Esophagus muscularis mucosa (tissue), 4 donors: Measurements from ENCODE around the gene GNG8. TPM values are rescaled to one million over a fixed set of nuclear protein-coding genes. Genes with fewer than 3 reads are reported as not detected.

Experiments
- DNase-seq: peaks from one replicate; pipeline ENCODE4 v3.0.0-alpha.2; 2017; ENCODE audit errors: extremely low spot score
- H3K27ac ChIP-seq, 4 donors: fragments of 200-600 bp; sonication (generic); replicated peaks in 1 of 4; 1 replicate in 3 of 4; 2 replicates in 1 of 4; pipeline ENCODE4 v1.5.1; 2016 to 2019; ENCODE audit warnings: mild to moderate bottlenecking in 1 of 4
- H3K27me3 ChIP-seq, 4 donors: fragments of 200-600 bp; sonication (generic); one replicate each; pipeline versions ENCODE4 v1.5.1 to v1.6.0; 2016 to 2019
- H3K36me3 ChIP-seq, 4 donors: fragments of 200-600 bp; sonication (generic); one replicate each; pipeline ENCODE4 v1.5.1; 2016 to 2019
- H3K4me1 ChIP-seq, 4 donors: fragments of 200-600 bp; sonication (generic); one replicate each; pipeline ENCODE4 v1.5.1; 2016 to 2019
- H3K4me3 ChIP-seq, 4 donors: fragments of 200-600 bp; sonication (generic); 1 replicate in 2 of 4; 2 replicates in 2 of 4; pipeline ENCODE4 v1.5.1; 2016 to 2019; ENCODE audit warnings: mild to moderate bottlenecking in 4 of 4, moderate library complexity in 1 of 4
- H3K9me3 ChIP-seq, 4 donors: fragments of 200-600 bp; sonication (generic); 1 replicate in 3 of 4; 2 replicates in 1 of 4; pipeline ENCODE4 v1.5.1; 2016 to 2019
- EP300 ChIP-seq: sonication (generic); formaldehyde crosslinking; IDR thresholded peaks from one replicate; pipeline ENCODE4 v1.6.1; 2017; ENCODE audit warnings: antibody characterized with exemption
- POLR2A ChIP-seq: fragments of 450-650 bp; IDR thresholded peaks from one replicate; pipeline ENCODE4 v1.6.1; 2017; ENCODE audit warnings: antibody characterized with exemption, moderate library complexity, mild to moderate bottlenecking, low read depth
- POLR2AphosphoS5 ChIP-seq, 2 donors: sonication (generic); formaldehyde crosslinking; IDR thresholded peaks; one replicate each; pipeline ENCODE4 v1.6.1; 2017; ENCODE audit warnings: antibody characterized with exemption in 2 of 2
- WGBS: methylation state at CpG from one replicate; pipeline ENCODE4 v1.1.5; 2018; 5-methylcytosine and 5-hydroxymethylcytosine counted together
- intact Hi-C: fragments of 100-400 bp; cut with DNase I; formaldehyde crosslinking; loops from one replicate; pipeline ENCODE4 v1.15.1; 2023
- total RNA-seq, 4 donors: library from RNA; depleted of rRNA; stranded (reverse); fragments of >200 nt; gene quantifications; one replicate each; pipeline versions ENCODE4 v1.1.0 to v1.2.1, GENCODE V29; 2016
- TF ChIP-seq, protein P1 (sequence below), 3 experiments: fragments of 200-600 bp in 2 of 3; fragments of 450-650 bp in 1 of 3; sonication (generic) in 2 of 3; IDR thresholded peaks; one replicate each; pipeline ENCODE4 v1.5.1; 2017 to 2019; ENCODE audit warnings: antibody characterized with exemption in 3 of 3, mild to moderate bottlenecking in 2 of 3, moderate library complexity in 1 of 3

The GNG8 gene
- total RNA-seq, 4 donors from 2014 or later, result not detected

DNA sequence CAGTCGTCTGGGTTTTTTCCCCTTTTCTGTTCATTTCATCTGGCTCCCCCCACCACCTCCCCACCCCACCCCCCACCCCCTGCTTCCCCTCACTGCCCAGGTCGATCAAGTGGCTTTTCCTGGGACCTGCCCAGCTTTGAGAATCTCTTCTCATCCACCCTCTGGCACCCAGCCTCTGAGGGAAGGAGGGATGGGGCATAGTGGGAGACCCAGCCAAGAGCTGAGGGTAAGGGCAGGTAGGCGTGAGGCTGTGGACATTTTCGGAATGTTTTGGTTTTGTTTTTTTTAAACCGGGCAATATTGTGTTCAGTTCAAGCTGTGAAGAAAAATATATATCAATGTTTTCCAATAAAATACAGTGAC, 25.6 kb downstream of the GNG8 start:
- no peaks in the 10 kb centered on the region for H3K9me3 ChIP-seq
- H3K4me1 ChIP-seq, result peaks cover 16 to 35% (median 26%) of the 10 kb centered on the region in 4 donors
- DNase-seq, result no peak
- intact Hi-C loops, result no loop called here
- H3K36me3 ChIP-seq, result peaks cover 27 to 55% (median 51%) of the 10 kb centered on the region in 4 donors
- no peak overlapping the region for H3K4me3 ChIP-seq
- no peak overlapping the region for H3K27ac ChIP-seq
- TF ChIP-seq POLR2A (no peak), EP300 (no peak)
- TF ChIP-seq, protein P1, sequence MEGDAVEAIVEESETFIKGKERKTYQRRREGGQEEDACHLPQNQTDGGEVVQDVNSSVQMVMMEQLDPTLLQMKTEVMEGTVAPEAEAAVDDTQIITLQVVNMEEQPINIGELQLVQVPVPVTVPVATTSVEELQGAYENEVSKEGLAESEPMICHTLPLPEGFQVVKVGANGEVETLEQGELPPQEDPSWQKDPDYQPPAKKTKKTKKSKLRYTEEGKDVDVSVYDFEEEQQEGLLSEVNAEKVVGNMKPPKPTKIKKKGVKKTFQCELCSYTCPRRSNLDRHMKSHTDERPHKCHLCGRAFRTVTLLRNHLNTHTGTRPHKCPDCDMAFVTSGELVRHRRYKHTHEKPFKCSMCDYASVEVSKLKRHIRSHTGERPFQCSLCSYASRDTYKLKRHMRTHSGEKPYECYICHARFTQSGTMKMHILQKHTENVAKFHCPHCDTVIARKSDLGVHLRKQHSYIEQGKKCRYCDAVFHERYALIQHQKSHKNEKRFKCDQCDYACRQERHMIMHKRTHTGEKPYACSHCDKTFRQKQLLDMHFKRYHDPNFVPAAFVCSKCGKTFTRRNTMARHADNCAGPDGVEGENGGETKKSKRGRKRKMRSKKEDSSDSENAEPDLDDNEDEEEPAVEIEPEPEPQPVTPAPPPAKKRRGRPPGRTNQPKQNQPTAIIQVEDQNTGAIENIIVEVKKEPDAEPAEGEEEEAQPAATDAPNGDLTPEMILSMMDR (IDR thresholded peaks at IDR 0.05), result no peak
- WGBS, result 67% methylated on average over 5 of the region's 5 CpGs
- H3K27me3 ChIP-seq, result no peaks in the 10 kb centered on the region

DNA sequence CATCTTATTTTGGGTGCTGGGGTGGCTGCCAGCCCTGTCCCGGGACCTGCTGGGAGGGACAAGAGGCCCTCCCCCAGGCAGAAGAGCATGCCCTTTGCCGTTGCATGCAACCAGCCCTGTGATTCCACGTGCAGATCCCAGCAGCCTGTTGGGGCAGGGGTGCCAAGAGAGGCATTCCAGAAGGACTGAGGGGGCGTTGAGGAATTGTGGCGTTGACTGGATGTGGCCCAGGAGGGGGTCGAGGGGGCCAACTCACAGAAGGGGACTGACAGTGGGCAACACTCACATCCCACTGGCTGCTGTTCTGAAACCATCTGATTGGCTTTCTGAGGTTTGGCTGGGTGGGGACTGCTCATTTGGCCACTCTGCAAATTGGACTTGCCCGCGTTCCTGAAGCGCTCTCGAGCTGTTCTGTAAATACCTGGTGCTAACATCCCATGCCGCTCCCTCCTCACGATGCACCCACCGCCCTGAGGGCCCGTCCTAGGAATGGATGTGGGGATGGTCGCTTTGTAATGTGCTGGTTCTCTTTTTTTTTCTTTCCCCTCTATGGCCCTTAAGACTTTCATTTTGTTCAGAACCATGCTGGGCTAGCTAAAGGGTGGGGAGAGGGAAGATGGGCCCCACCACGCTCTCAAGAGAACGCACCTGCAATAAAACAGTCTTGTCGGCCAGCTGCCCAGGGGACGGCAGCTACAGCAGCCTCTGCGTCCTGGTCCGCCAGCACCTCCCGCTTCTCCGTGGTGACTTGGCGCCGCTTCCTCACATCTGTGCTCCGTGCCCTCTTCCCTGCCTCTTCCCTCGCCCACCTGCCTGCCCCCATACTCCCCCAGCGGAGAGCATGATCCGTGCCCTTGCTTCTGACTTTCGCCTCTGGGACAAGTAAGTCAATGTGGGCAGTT, 26.2 kb downstream of the GNG8 start:
- intact Hi-C loops, result no loop called here
- H3K4me1 ChIP-seq, result peaks cover 22 to 41% (median 32%) of the 10 kb centered on the region in 4 donors
- no peaks in the 10 kb centered on the region for H3K27me3 ChIP-seq
- peaks cover 27 to 57% (median 51%) of the 10 kb centered on the region in 4 donors for H3K36me3 ChIP-seq
- no peak overlapping the region for H3K27ac ChIP-seq
- TF ChIP-seq, protein P1 (IDR thresholded peaks at IDR 0.05), result no peak
- TF ChIP-seq POLR2AphosphoS5 (IDR thresholded peaks at IDR 0.05), result no peak
- TF ChIP-seq EP300, result no peak
- no peak for TF ChIP-seq POLR2A
- H3K9me3 ChIP-seq, result no peaks in the 10 kb centered on the region
- no peak overlapping the region for H3K4me3 ChIP-seq
- no peak for DNase-seq
- whole genome bisulfite sequencing, result 84% methylated on average over 28 of the region's 30 CpGs

DNA sequence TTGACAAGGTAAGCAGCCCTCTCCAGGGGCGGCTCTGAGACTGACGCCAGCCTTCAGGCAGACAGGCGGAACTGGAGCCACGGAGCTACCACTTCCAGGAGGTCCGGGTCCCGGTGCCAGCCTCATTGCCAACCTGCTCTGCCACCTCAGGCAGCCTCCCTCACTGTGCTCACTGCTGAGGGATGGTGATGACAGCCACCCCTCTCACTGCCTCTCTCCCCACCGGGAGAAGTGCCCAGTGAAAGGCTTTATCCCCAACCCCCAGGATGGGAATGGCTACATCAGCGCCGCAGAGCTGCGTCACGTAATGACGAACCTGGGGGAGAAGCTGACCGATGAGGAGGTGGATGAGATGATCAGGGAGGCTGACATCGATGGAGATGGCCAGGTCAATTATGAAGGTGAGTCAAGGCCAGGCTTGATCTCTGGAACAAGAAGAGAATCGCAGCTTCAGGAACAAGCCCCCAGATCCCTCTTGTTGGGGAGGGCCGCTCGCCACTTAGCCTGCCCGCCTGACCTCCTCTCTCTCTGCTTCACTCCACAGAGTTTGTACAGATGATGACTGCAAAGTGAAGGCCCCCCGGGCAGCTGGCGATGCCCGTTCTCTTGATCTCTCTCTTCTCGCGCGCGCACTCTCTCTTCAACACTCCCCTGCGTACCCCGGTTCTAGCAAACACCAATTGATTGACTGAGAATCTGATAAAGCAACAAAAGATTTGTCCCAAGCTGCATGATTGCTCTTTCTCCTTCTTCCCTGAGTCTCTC, 27.2 kb downstream of the GNG8 start:
- Histone ChIP-seq H3K9me3 (no peaks in the 10 kb centered on the region), H3K36me3 (peaks cover 27 to 57% (median 51%) of the 10 kb centered on the region in 4 donors), H3K27ac (no peak overlapping the region), H3K4me1 (peaks cover 27 to 43% (median 33%) of the 10 kb centered on the region in 4 donors), H3K4me3 (no peak overlapping the region), H3K27me3 (no peaks in the 10 kb centered on the region)
- intact Hi-C loops, result no loop called here
- TF ChIP-seq, protein P1 (IDR thresholded peaks at IDR 0.05), result no peak
- no peak for TF ChIP-seq EP300
- TF ChIP-seq POLR2AphosphoS5 (IDR thresholded peaks at IDR 0.05), result no peak
- TF ChIP-seq POLR2A, result no peak
- WGBS, result 91% methylated on average over 18 of the region's 27 CpGs
- DNase-seq, result no peak

DNA sequence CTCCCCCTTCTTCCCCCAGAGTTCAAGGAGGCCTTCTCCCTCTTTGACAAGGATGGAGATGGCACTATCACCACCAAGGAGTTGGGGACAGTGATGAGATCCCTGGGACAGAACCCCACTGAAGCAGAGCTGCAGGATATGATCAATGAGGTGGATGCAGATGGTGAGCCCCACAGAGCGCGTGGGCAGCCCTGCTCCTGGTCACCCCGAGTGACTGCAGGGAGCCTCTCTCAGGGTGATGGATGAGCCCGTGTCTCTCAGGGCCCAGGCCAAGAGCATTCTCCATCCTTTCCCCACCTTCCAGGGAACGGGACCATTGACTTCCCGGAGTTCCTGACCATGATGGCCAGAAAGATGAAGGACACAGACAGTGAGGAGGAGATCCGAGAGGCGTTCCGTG, 27.8 kb downstream of the GNG8 start:
- peaks cover 33 to 46% (median 39%) of the 10 kb centered on the region in 4 donors for H3K4me1 ChIP-seq
- 89% methylated on average over 7 of the region's 9 CpGs for WGBS
- intact Hi-C loops, result no loop called here

More for the DNA sequence above, 27.8 kb downstream of the GNG8 start:
- no peak for TF ChIP-seq POLR2AphosphoS5 (IDR thresholded peaks at IDR 0.05)
- no peak for TF ChIP-seq EP300
- TF ChIP-seq, protein P1 (IDR thresholded peaks at IDR 0.05), result no peak
- no peak for TF ChIP-seq POLR2A
- no peak overlapping the region for H3K4me3 ChIP-seq
- no peak overlapping the region for H3K27ac ChIP-seq
- no peaks in the 10 kb centered on the region for H3K9me3 ChIP-seq
- DNase-seq, result no peak
- peaks cover 27 to 57% (median 51%) of the 10 kb centered on the region in 4 donors for H3K36me3 ChIP-seq
- no peaks in the 10 kb centered on the region for H3K27me3 ChIP-seq
